HG03520 (cell line): ENCODE measurements around the gene CNN2.

Source experiments
- ATAC-seq: cut with Tn5 transposase; IDR thresholded peaks from one replicate; pipeline ENCODE4 v1.9.1; 2021; ENCODE audit warnings: mild to moderate bottlenecking, moderate library complexity; ENCODE audit not compliant: unreplicated experiment

CNN2 gene

DNA sequence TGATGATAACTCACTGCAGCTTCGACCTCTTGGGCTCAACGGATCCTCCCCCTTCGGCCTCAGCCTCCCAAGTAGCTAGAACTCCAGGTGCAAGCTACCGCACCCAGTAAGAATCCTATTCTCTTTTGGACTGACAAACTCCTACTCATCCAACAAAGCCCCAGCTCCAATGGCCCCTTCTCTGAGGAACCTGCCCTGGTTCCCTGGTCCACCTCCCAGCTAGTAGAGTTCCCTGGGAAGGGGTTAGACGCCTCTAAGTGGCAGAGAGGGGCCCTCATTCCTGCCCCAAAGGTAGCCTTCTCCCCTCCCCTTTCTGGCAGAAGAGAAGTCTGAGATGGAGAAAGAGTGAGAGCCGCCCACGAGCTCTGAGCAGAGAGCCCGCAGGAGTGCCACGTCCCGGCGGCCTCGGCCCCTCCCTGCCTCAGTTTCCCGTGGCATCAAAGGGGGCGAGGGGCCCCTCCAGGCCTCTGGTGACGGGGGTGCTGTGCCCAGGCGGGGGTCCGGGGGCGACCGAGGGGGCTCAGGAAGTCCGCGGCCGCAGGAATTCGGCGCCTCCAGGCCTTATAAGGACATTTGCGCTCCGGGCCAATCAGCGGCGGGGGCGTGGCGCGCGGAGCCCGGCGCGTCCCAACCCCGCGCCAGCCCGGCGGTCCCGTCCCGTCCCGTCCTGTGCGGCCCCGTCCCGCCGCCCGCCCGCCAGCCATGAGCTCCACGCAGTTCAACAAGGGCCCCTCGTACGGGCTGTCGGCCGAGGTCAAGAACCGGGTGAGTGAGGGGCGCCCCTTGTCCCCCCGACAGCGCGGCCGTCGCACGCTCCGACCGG, at the start of gene CNN2:
Gene CNN2 (plus strand): TSS at position 649 of the 823 bp plus-strand sequence. CDS start 54 bp downstream, at position 703.
- peak; percentile 50 for ATAC-seq

DNA sequence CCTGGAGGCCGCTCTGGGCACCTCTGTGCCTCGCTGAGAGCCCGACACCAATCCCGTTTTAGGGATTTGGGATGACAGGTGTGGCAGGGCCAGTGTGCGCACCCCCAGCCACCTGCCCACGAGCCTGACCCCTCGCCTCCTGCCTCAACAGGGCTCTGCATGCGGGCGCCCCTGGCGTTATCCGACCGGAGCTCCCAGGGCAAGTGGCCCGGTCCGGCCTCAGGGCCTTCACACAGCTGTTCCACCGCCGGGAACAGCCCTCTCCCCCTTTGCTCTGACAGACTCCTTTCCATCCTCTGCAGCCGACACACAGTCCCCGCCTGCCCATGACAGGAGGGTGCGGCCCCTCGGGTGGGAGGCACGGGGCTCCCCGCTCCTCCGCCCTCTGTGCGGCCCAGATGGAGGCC, 49.3 kb upstream of the CNN2 start:
- ATAC-seq: no peak

DNA sequence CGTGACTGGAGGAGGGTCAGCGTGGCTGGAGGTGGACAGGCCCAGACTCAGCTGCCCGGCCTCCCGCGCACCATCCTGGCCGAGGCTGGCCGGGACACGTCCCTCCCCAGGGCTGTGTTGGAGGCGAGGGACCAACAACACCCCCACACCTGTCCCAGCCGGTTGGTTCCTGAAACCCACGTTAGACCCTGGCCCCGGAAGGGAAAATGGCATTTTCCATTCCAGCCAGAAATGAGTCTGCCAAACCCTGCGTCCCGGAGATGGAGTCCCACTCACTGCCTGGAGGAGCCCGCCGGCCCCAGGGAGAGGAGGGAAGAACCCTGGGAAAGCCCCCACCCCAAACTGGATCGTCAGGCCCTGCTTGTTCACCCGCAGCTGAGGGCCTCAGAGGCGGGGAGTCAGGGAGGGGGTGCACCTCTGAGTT, 47.1 kb upstream of the CNN2 start:
- ATAC-seq: no peak

DNA sequence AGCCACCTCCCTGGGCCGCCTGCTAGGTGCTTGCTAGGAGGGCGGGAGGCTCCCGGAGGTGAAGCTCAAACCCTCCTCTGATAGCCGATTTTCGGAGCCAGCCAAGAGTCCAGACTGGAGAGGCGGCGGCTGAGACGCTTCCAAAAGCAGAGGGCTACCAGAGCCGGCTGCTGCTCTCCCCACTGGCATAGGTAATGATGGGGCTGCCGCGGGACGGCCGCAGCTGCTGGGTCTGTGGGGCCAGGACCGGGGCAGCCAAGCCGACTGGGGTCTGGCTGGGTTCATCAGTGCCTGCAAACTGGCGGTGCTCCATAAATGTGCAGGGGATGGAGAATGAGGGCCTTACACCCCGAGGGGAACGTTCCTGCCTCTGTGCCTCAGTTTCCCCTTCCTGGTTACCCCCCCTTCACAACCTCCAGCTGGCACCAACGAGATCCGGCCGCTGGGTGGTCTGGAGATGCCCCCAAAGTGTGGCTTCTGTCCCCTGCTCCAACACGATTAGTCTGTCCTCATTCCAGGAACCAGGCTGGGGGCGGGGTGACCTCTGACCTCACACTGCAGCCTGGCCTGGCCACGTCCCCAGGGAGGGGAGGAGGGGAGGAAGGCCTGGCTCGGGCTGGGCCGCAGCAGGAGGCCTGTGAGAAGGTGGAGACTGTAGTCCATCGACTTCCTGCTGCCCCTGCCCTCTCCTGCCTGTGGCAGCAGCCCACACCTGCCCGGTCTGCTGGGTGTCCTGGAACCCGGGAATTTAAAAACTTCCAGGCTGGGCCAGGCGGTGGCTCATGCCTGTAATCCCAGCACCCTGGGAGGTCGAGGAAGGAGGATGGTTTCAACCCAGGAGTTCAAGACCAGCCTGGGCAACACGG, 46.0 kb upstream of the CNN2 start:
- ATAC-seq: no peak

DNA sequence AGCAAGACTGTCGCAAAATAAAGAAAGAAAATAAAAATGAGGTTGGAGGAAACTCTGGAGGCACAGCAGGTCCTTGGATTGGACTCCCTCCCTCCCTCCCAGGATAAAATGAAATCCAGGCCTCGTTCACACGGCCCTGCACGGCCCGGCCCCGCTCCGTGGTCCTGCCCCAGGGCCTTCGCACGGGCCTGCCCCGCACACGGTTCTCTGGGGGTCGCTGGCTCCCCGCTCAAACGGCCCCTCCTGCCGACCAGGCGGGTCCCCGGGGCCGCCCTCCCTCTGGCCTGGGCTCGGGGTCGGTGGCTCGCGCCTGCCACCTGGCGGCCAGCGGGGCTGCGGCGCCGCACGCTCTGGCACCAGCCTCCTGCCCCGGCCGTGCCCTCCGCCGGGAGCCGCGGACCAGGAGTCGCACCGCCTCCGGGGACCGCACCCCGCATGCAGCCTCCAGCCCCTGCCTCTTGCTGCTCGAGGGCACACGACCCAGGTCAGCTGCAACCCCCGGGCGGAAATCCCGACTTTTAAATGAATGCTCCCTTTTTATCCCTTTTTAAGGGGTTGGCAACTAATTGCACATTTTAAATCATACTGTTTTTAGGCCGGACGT, 43.7 kb upstream of the CNN2 start:
- peak; percentile 42 for ATAC-seq

DNA sequence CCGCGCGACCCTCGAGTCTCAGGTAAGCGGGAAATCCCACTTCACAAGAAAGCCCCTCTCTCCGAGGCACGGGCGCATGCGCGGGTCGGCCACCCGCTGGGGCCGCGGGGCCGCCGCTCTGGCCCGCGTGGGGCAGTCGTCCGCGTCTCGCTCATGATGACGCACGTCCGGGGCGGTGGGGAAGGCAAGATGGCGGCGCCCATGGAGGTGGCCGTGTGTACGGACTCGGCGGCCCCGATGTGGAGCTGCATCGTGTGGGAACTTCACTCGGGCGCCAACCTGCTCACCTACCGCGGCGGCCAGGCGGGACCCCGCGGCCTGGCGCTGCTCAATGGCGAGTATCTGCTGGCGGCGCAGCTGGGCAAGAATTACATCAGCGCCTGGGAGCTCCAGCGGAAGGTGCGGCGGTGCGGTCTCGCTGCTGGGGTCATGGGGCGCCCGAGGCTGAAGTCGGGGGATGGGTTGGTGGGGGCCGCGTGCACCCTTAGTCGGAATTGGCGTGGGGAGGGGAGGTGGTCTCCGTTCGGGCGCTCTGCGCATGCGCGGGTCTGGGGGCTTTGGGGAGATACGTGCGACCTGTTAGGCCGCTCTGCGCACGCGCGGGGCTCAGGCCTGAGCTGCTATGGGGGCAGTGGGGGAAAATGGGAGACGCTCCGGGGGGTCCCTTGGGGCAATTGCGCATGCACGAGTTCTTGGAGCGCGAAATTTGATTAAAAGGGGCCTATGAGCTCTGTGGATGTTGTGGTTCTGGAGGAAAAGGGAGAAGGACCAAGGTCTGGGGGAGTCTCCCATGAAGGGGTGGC, 42.0 kb upstream of the CNN2 start, which contains the start of gene WDR18:
Gene WDR18 (plus strand): TSS at position 181 of the 803 bp plus-strand sequence. CDS start 9 bp downstream, at position 190.
- peak; percentile 54 for ATAC-seq

DNA sequence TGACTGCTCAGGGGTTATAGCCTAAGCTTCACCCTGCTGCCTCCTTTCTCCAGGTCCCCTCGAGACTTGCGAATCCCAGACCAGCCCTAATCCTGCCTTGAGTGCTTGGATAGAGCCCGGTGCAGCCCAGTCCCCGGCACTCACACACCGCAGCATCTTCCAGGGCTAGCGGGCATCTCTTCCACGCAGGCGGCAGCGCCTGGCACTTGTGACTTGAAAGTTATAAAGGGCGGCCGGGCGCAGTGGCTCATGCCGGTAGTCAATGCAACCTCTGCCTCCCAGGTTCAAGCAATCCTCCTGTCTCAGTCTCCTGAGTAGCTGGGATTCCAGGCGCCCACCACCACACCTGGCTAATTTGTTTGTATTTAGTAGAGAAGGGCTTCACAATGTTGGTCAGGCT, 40.3 kb upstream of the CNN2 start:
- no peak for ATAC-seq

DNA sequence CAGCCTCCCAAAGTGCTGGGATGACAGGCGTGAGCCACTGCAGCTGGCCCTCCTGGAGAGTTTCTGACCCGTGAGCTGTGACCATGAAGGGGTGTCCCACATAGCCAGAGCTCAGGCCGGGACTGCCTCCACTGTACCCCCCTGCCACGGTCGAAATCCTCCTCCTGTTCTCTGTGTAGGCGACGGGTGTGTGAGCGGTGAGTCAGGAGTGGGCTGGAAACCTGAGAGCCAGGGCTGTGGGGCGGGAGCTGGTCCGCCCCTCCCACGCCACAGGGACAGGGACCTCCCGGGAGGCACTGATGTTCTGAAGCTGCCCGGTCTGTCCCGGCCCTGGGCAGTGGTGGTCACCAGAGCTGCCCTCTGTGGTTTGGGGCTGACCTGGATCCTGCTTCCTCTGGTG, 38.3 kb upstream of the CNN2 start:
- ATAC-seq: no peak

DNA sequence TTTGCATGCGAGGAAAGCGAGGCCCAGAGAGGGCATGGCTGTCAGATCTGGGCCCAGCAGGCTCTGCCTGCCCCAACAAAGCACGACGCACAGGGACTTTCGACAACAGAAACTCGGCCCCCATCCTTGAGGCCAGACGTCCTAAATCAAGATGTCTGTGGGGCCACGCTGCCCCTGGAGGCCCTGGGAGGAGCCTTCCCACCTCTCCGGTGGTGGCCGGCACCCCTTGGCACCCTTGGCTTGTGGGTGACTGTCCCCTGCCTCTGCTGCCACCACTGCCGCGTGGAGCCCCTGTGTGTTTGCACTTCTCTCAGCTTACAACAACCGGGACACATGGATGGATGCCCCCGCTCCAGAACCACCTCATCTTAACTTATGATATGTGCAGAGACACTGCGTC, 37.9 kb upstream of the CNN2 start:
- no peak for ATAC-seq

DNA sequence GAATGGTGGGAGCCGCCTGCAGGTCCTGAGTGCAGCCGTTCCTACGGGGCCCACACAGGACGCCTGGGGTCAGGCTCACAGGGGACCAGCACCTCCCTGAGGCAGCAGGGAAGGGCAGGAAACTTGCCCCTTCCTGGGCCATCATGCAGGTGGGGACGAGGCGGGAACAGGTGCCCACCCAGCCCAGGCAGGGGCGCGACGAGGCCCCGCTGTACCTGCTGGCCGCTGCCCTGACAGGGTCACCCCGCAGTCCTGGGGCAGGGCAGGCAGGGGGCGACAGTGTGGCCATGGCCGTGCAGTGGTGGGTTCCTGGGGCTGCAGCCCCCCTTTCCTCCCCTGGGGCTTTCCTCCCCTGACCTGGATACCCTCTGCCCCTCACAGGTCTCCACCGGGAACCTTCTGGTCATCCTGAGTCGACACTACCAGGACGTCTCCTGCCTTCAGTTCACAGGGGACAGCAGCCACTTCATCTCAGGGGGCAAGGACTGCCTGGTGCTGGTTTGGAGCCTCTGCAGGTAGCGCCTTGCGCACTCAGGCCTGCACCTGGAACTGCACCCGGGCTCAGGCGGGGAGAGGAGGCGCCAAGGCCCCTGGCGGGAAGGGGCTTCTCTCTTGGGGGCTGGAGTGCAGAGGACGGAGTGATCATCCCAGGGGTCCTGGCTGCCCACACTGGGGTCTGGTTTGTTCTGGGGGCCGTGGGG, 36.9 kb upstream of the CNN2 start:
- no peak for ATAC-seq

DNA sequence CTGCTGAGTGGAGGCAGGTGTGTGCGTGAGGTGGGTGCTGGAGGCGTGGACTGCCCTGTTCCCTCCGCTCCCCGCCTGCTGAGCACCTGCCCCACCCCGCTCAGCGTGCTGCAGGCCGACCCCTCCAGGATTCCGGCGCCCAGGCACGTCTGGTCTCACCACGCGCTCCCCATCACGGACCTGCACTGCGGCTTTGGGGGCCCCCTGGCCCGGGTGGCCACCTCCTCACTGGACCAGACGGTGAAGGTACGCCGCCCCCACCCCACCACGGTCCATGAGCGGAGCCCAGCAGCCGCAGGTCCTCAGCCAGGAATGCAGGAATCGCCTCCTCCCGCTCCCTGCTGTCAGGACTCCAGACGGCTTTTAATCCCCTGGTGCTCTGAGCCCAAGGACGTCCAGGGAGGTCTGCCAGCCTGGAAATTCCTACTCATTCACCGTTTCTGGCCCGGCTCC, 36.3 kb upstream of the CNN2 start:
- ATAC-seq: no peak

DNA sequence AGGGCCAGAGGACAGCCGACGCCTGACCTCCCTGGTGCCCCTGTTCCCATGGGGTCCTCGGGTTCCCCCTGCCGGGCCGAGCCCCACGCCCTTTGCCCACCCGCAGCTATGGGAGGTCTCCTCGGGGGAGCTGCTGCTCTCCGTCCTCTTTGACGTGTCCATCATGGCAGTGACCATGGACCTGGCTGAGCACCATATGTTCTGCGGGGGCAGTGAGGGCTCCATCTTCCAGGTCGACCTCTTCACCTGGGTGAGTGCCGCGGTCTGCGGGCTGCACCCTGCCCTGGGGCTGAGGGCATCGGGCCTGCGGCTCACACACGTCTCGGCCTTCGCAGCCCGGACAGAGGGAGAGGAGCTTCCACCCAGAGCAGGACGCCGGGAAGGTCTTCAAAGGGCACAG, 35.7 kb upstream of the CNN2 start:
- ATAC-seq: no peak

DNA sequence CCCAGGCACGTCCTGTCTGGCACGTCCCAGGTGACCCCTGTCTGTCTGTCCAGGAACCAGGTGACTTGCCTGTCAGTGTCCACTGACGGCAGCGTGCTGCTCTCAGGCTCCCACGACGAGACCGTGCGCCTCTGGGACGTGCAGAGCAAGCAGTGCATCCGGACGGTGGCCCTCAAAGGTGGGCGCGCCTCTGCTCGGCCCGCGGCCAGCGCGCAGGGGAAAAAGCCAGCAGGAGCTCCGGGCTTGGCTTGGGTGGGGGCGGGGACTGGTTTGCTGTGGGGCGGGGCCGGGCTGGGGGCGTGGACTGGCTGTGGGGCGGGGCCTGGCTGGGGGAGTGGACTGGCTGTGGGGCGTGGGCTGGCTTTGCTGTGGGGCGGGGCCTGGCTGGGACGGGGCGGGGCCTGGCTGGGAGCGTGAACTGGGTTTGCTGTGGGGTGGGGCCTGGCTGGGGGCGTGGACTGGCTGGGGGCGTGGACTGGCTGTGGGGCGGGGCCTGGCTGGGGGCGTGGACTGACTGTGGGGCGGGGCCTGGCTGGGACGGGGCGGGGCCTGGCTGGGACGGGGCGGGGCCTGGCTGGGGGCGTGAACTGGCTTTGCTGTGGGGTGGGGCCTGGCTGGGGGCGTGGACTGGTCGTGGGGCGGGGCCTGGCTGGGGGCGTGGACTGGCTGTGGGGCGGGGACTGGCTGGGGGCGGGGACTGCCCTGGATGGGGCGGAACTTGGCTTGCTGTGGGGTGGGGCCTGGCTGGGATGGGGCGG, 35.1 kb upstream of the CNN2 start:
- ATAC-seq: no peak

DNA sequence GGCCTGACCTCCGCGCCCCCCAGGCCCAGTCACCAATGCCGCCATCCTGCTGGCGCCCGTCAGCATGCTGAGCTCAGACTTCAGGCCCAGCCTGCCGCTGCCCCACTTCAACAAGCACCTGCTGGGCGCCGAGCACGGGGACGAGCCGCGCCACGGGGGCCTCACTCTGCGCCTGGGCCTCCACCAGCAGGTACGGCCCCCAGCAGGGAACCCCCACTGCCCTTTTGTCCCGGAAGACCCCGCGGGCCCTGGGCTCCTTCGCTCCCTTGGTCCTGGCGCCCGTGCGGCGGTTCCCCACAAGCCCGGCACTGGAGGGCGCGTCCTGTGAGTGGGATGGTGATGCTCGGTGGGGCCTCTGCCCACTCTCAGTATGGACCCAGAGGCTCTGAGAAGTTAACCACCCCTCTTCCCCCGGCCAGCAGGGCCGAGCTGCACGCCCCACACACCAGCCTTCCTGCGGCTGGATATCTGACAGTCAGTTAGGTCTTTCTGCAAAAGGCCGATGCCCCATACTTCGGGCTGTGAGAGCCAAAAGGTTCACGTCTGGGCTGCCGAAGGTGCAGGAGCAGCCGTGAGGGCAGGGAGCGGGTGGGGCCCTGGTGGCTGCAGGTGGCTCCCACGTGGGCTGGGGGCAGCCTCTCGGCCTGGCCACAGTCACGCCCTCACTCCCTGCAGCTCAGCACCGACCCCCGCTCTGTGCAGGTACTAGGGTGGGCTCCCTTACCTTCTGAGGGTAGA, 34.3 kb upstream of the CNN2 start:
- no peak for ATAC-seq

DNA sequence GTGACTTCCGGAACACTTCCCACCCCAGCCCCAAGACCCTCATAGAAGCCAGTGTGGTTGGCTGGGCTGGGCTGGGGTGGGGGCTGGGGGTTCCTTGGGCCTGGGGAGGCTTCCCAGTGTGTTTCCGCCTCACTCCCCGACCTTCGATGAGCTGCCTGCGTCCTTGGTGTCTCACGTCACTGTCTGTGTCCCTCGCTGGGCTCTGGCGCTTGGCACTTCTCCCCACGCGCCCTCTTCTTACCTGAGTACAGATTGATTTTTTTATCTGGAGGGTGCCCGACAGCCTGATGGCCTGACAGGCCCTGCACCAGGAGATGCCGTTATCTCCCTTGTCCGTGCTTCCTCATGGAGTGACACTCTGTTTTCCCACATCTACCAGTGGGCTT, 33.7 kb upstream of the CNN2 start:
- no peak for ATAC-seq

DNA sequence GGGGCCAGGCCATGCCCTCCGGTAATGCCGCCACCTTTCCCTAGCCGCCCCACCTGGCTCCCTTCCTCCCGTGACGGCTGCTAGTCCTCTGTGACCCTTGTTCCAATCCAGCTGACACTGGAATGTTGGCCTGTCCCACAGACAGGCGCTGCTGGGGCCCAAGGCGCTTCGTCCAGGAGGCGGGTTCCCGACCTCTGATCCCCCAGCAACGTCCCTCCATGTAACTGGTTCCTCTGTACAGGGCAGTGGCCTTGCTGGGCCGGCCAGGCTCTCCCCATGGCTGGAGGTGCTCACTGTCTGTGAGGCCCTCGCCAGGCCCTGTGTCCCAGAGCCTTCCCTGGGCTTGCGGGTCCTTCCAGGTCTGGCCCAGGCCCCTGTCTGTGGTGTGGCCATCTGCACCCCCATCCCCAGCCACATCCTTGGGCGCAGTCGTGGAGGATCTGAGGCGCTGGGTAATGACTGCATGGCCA, 33.0 kb upstream of the CNN2 start:
- ATAC-seq: no peak

DNA sequence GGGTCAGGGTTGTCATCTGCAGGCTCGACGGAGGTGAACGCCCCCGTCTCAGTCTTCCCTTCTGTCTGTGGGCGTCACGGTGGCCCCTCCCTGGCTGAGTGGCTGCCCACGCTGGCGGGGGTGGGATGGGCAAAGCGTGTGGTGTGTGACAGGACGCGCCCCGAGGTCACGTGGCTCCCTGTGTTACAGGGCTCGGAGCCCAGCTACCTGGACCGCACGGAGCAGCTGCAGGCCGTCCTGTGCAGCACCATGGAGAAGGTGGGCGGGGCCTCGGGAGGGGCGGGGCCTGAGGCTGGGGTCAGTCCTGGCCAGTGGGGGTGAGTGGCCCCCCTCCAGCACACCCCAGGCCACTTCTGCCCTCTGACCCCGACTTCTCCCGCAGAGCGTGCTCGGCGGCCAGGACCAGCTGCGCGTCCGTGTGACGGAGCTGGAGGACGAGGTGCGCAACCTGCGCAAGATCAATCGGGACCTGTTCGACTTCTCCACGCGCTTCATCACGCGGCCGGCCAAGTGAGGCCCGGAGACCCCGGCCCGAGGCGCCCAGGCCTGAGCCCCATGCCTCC, 32.5 kb upstream of the CNN2 start:
- ATAC-seq: no peak

DNA sequence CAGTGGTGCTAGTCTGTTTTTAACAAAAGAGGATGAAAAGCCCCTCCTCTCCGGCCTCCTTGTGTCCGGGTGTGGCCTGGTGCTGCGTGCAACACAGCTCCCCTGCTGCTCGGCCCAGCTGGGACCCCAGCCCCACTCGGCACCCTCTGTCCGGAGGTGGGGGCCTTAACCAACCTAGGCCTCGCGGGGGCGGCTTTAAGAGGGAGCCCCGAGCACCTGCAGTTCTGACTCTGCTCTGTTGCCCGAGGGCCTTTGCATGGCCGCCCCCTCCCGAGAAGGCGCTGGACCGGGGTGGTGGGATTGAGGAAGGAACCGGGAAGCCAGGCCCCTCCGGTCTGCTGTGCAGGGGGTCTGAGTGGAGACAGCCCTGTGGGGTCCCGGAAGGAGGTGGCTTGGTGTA, 31.9 kb upstream of the CNN2 start:
- no peak for ATAC-seq
